Astrocyte (in vitro differentiated cells and primary cell): ENCODE results near the gene BYSL. TPM values are rescaled to one million over a fixed set of nuclear protein-coding genes. Genes with fewer than 3 reads are reported as not detected.

Experiments used
- DNase-seq: peaks from one replicate; pipeline ENCODE4 v3.0.0-alpha.2; 2010; ENCODE audit warnings: low read depth
- FAIRE-seq: peaks from 2 replicates; lab custom pipeline; 2011; peaks lifted over from hg19 to GRCh38; lab: Jason Lieb, UNC
- H2AFZ ChIP-seq: 2 replicates; pipeline ENCODE4 v1.6.0; 2012; ENCODE audit warnings: low read depth, low read length, inconsistent platforms
- H3K27ac ChIP-seq: 2 replicates; pipeline ENCODE4 v1.5.1; 2011; ENCODE audit warnings: low read depth, low read length, inconsistent platforms
- H3K27me3 ChIP-seq: 2 replicates; pipeline ENCODE4 v1.6.0; 2011; ENCODE audit warnings: low read length, inconsistent platforms; ENCODE audit not compliant: insufficient read depth
- H3K36me3 ChIP-seq: 2 replicates; pipeline ENCODE4 v1.5.1; 2011; ENCODE audit warnings: low read length, inconsistent platforms; ENCODE audit not compliant: insufficient read depth
- H3K4me1 ChIP-seq: 2 replicates; pipeline ENCODE4 v1.5.1; 2011; ENCODE audit warnings: low read length, inconsistent platforms; ENCODE audit not compliant: insufficient read depth
- H3K4me2 ChIP-seq: 2 replicates; pipeline ENCODE4 v1.6.0; 2012; ENCODE audit warnings: low read length, inconsistent platforms
- H3K4me3 ChIP-seq: 2 replicates; pipeline ENCODE4 v1.5.1; 2011; ENCODE audit warnings: low read depth, mild to moderate bottlenecking, low read length, inconsistent platforms; ENCODE audit not compliant: insufficient read depth
- H3K79me2 ChIP-seq: 2 replicates; pipeline ENCODE4 v1.6.0; 2012; ENCODE audit warnings: mild to moderate bottlenecking, low read length, inconsistent platforms; ENCODE audit not compliant: insufficient read depth
- H3K9ac ChIP-seq: 2 replicates; pipeline ENCODE4 v1.6.0; 2012; ENCODE audit warnings: mild to moderate bottlenecking, low read length, inconsistent platforms
- H3K9me3 ChIP-seq: 2 replicates; pipeline ENCODE4 v1.5.1; 2012; ENCODE audit warnings: low read depth, mild to moderate bottlenecking, low read length, inconsistent platforms; ENCODE audit not compliant: insufficient read depth
- H4K20me1 ChIP-seq: 2 replicates; pipeline ENCODE4 v1.6.0; 2012; ENCODE audit warnings: low read length, inconsistent platforms; ENCODE audit not compliant: insufficient read depth
- H3K27ac Mint-ChIP-seq: one replicate; pipeline ENCODE4 v1.8.0; 2021; ENCODE audit warnings: mild to moderate bottlenecking, mixed read lengths; ENCODE audit not compliant: unreplicated experiment
- H3K27me3 Mint-ChIP-seq: one replicate; pipeline ENCODE4 v1.8.0; 2021; ENCODE audit warnings: low read depth, mixed read lengths; ENCODE audit not compliant: unreplicated experiment
- H3K36me3 Mint-ChIP-seq: one replicate; pipeline ENCODE4 v1.8.0; 2021; ENCODE audit warnings: low read depth, mixed read lengths; ENCODE audit not compliant: unreplicated experiment
- H3K4me1 Mint-ChIP-seq: one replicate; pipeline ENCODE4 v1.8.0; 2021; ENCODE audit warnings: low read depth, mixed read lengths; ENCODE audit not compliant: unreplicated experiment
- H3K4me3 Mint-ChIP-seq: one replicate; pipeline ENCODE4 v1.8.0; 2021; ENCODE audit warnings: mild to moderate bottlenecking, moderate library complexity, mixed read lengths; ENCODE audit not compliant: unreplicated experiment
- H3K9me3 Mint-ChIP-seq: one replicate; pipeline ENCODE4 v1.8.0; 2021; ENCODE audit warnings: mild to moderate bottlenecking, mixed read lengths; ENCODE audit not compliant: unreplicated experiment
- CTCF ChIP-seq: IDR thresholded peaks from 2 replicates; pipeline ENCODE4 v1.5.1; 2011; ENCODE audit warnings: low read depth, mild to moderate bottlenecking, inconsistent platforms, low read length, moderate library complexity; ENCODE audit not compliant: insufficient read depth
- EZH2 ChIP-seq: IDR thresholded peaks from 2 replicates; pipeline ENCODE4 v1.6.1; 2012; ENCODE audit warnings: mild to moderate bottlenecking, low read length, inconsistent platforms; ENCODE audit not compliant: insufficient read depth
- total RNA-seq: library from RNA; stranded (reverse); gene quantifications from 2 replicates; pipeline ENCODE4 v1.2.1, GENCODE V29; 2021

BYSL gene
- total RNA-seq, 1 donor from 2014 or later: 41.2 TPM

- Mint-ChIP-seq H3K27ac (peak overlapping the region; percentile 66), H3K9me3 (no peaks in the 10 kb centered on the region), H3K27me3 (no peaks in the 10 kb centered on the region), H3K4me3 (peak overlapping the region; percentile 95), H3K4me1 (peaks cover 30% of the 10 kb centered on the region), H3K36me3 (peaks cover 11% of the 10 kb centered on the region)
- Histone ChIP-seq H3K4me2 (peak overlapping the region; percentile 92), H3K4me3 (peak overlapping the region; percentile 97), H3K4me1 (peaks cover 23% of the 10 kb centered on the region), H3K9me3 (no peaks in the 10 kb centered on the region), H3K9ac (peak overlapping the region; percentile 90), H3K36me3 (peaks cover 13% of the 10 kb centered on the region), H3K27ac (no peak overlapping the region), H4K20me1 (peaks cover 60% of the 10 kb centered on the region), H2AFZ (no peak overlapping the region), H3K27me3 (no peaks in the 10 kb centered on the region), H3K79me2 (peaks cover 46% of the 10 kb centered on the region)
- TF ChIP-seq EZH2 (no peak), CTCF (no peak)
- FAIRE-seq (no peak), DNase-seq (peak; percentile 20)
These were observed 18.0 kb downstream of the BYSL start for GRCh38 chr6:41939176-41939847.

- H2AFZ ChIP-seq: peak overlapping the region; percentile 88
- H3K27me3 ChIP-seq: no peaks in the 10 kb centered on the region
- H3K27ac ChIP-seq: no peak overlapping the region
- H3K9me3 ChIP-seq: no peaks in the 10 kb centered on the region
- H3K27ac Mint-ChIP-seq: peak overlapping the region; percentile 83
- peaks cover 6% of the 10 kb centered on the region for H3K36me3 ChIP-seq
- peaks cover 23% of the 10 kb centered on the region for H3K4me1 ChIP-seq
- H3K9ac ChIP-seq: peak overlapping the region; percentile 90
- no peaks in the 10 kb centered on the region for H3K27me3 Mint-ChIP-seq
- peaks cover 52% of the 10 kb centered on the region for H4K20me1 ChIP-seq
- H3K36me3 Mint-ChIP-seq: peaks cover 9% of the 10 kb centered on the region
- peak overlapping the region; percentile 95 for H3K4me3 Mint-ChIP-seq
- no peaks in the 10 kb centered on the region for H3K9me3 Mint-ChIP-seq
- H3K79me2 ChIP-seq: peaks cover 41% of the 10 kb centered on the region
- FAIRE-seq (no peak), DNase-seq (peak; percentile 40)
- TF ChIP-seq CTCF: no peak
- TF ChIP-seq EZH2: no peak
- peak overlapping the region; percentile 92 for H3K4me2 ChIP-seq
- H3K4me1 Mint-ChIP-seq: peaks cover 30% of the 10 kb centered on the region
- H3K4me3 ChIP-seq: peak overlapping the region; percentile 97
These were observed 18.8 kb downstream of the BYSL start for GRCh38 chr6:41939848-41940758.
